HL-60 (cell line): ENCODE measurements around the gene DGCR8.

Source experiments
- DNase-seq, 2 experiments: peaks; one replicate each; pipeline ENCODE4 v3.0.0-alpha.2; 2010 to 2020; ENCODE audit warnings: low read depth in 1 of 2, low spot score in 1 of 2
- H3K27ac ChIP-seq: fragments of 250-450 bp; sonication (Bioruptor Pico); replicated peaks from 2 replicates; pipeline ENCODE4 v1.5.1; 2020; ENCODE audit warnings: mild to moderate bottlenecking, moderate library complexity
- H3K27me3 ChIP-seq: fragments of 250-450 bp; sonication (Bioruptor Pico); 2 replicates; pipeline ENCODE4 v1.5.1; 2021; ENCODE audit warnings: mild to moderate bottlenecking, moderate library complexity; ENCODE audit not compliant: insufficient read depth, poor library complexity, severe bottlenecking
- H3K4me3 ChIP-seq: replicated peaks from 2 replicates; pipeline ENCODE4 v1.5.1; 2011; ENCODE audit warnings: mild to moderate bottlenecking, control low read depth, low read length; ENCODE audit not compliant: insufficient read depth
- CTCF ChIP-seq: IDR thresholded peaks from one replicate; pipeline ENCODE4 v1.5.1; 2011; ENCODE audit warnings: low read length, control low read depth, inconsistent platforms; ENCODE audit not compliant: insufficient read depth
- GABPA ChIP-seq: IDR thresholded peaks from 2 replicates; pipeline ENCODE4 v1.6.1; 2012; ENCODE audit warnings: low read depth
- POLR2AphosphoS5 ChIP-seq: IDR thresholded peaks from 2 replicates; pipeline ENCODE4 v1.6.1; 2012; ENCODE audit warnings: low read depth
- REST ChIP-seq: IDR thresholded peaks from 2 replicates; pipeline ENCODE4 v1.6.1; 2012; ENCODE audit warnings: low read depth; ENCODE audit not compliant: insufficient replicate concordance
- SPI1 ChIP-seq: IDR thresholded peaks from 2 replicates; pipeline ENCODE4 v1.6.1; 2012; ENCODE audit warnings: low read depth, mild to moderate bottlenecking, borderline replicate concordance
- long read RNA-seq: library from polyadenylated mRNA; unstranded; transcript quantifications from one replicate; pipeline ENCODE4 v2.0.0, GENCODE V29; 2020

Gene DGCR8
- long read RNA-seq, full-length matches to known transcripts = 37 of 60 reads
- long read RNA-seq, partial matches to known transcripts = 5 of 60 reads
- long read RNA-seq, other reads (novel, unspliced or antisense) = 18 of 60 reads

GRCh38 chr22:20079745-20080444 is at the start of gene DGCR8:
Gene DGCR8 (plus strand): TSS chr22:20080241. CDS start chr22:20085964, 5,723 bp downstream.
- no peaks in the 10 kb centered on the region for H3K27me3 ChIP-seq
- peak within 1 kb of the TSS; percentile 78 for H3K27ac ChIP-seq
- peak within 1 kb of the TSS; percentile 89 for H3K4me3 ChIP-seq
- peak; percentile 80 to 94 for DNase-seq
- TF ChIP-seq POLR2AphosphoS5 (peak; percentile 75), SPI1 (no peak), CTCF (no peak), GABPA (no peak), REST (peak; percentile 28)

- no peak overlapping the region for H3K4me3 ChIP-seq
- no peak overlapping the region for H3K27ac ChIP-seq
- no peak for DNase-seq
- TF ChIP-seq REST (no peak), SPI1 (no peak), CTCF (no peak), POLR2AphosphoS5 (no peak), GABPA (no peak)
- H3K27me3 ChIP-seq = no peaks in the 10 kb centered on the region
Observed at GRCh38 chr22:20031732-20032406, 48.2 kb upstream of the DGCR8 start.

GRCh38 chr22:20032407-20032991 is 47.5 kb upstream of the DGCR8 start:
- Histone ChIP-seq H3K4me3 (no peak overlapping the region), H3K27me3 (no peaks in the 10 kb centered on the region), H3K27ac (no peak overlapping the region)
- DNase-seq = no peak
- TF ChIP-seq POLR2AphosphoS5 (no peak), SPI1 (no peak), CTCF (no peak), GABPA (no peak), REST (no peak)
